Measurements from ENCODE around the gene APBB1IP. TPM values are rescaled to one million over a fixed set of nuclear protein-coding genes. Genes with fewer than 3 reads are reported as not detected.

Gene APBB1IP
- total and polyA plus RNA-seq, 2 donors (not counting 3 experiments of a cell fraction or from before 2014, with no cell fraction given) = not detected

DNA sequence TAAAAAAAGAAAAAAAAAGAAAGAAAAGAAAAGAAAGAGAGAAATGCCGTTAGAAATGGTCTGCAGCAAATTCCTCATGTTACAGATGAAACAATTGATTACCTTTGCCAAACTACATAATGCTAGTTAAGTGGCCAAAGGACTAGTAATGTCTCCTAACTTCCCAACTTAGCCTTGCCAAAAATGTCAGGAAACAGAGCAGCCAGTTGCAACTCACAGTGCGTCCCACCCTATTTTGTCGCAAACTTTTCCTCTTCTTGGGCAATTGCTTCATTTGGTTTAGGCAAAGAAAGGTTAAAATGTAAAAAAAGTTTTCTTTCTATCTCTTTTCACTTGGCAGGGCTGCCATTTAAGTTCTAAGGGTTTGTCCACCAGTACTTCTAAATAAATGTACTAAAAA lies 53.1 kb downstream of the APBB1IP start:
- Histone ChIP-seq H3K4me1 (ENCODE audit: control insufficient read depth, extremely low read depth, insufficient read depth, low read length) (no peaks in the 10 kb centered on the region), H3K36me3 (ENCODE audit: control insufficient read depth in 2 of 2, extremely low read depth in 1 of 2, insufficient read depth in 2 of 2, low read length in 2 of 2) (no peaks in the 10 kb centered on the region), H3K4me2 (ENCODE audit: insufficient read depth, low read length) (no peak overlapping the region), H2AFZ (ENCODE audit: low read depth, low read length) (no peak overlapping the region), H3K9ac (replicated peaks; ENCODE audit: extremely low read depth, insufficient read depth, low read length) (no peak overlapping the region), H4K20me1 (replicated peaks; ENCODE audit: control insufficient read depth, extremely low read depth, insufficient read depth, low read length) (no peaks in the 10 kb centered on the region), H3K9me3 (replicated peaks; ENCODE audit: control insufficient read depth, insufficient read depth, low read length) (no peaks in the 10 kb centered on the region), H3K27me3 (ENCODE audit: control insufficient read depth in 2 of 2, insufficient read depth in 2 of 2, low read length in 2 of 2) (no peaks in the 10 kb centered on the region), H3K9me1 (replicated peaks; ENCODE audit: control insufficient read depth, extremely low read depth, insufficient read depth, low read length) (no peaks in the 10 kb centered on the region), H3K27ac (ENCODE audit: insufficient read depth, low read depth, low read length) (no peak overlapping the region), H3K79me2 (ENCODE audit: control insufficient read depth, insufficient read depth, low read length) (no peaks in the 10 kb centered on the region), H3K4me3 (replicated peaks in 1 of 3; ENCODE audit: insufficient read depth in 1 of 3, low read depth in 1 of 3, low read length in 3 of 3) (no peak overlapping the region)
- BruUV-seq (replicated peaks) = no TSS peak
- TF ChIP-seq POLR2AphosphoS5 (IDR thresholded peaks at IDR 0.05; ENCODE audit: insufficient read depth, low read depth, low read length) = no peak
- TF ChIP-seq GATA2 (IDR thresholded peaks at IDR 0.05; ENCODE audit: insufficient read depth, insufficient read length, low read depth, low read length) = no peak
- TF ChIP-seq, protein P1, sequence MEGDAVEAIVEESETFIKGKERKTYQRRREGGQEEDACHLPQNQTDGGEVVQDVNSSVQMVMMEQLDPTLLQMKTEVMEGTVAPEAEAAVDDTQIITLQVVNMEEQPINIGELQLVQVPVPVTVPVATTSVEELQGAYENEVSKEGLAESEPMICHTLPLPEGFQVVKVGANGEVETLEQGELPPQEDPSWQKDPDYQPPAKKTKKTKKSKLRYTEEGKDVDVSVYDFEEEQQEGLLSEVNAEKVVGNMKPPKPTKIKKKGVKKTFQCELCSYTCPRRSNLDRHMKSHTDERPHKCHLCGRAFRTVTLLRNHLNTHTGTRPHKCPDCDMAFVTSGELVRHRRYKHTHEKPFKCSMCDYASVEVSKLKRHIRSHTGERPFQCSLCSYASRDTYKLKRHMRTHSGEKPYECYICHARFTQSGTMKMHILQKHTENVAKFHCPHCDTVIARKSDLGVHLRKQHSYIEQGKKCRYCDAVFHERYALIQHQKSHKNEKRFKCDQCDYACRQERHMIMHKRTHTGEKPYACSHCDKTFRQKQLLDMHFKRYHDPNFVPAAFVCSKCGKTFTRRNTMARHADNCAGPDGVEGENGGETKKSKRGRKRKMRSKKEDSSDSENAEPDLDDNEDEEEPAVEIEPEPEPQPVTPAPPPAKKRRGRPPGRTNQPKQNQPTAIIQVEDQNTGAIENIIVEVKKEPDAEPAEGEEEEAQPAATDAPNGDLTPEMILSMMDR (IDR thresholded peaks at IDR 0.05; ENCODE audit: extremely low read depth in 1 of 2, insufficient read depth in 1 of 2, low read depth in 1 of 2, low read length in 2 of 2) = no peak
- TF ChIP-seq FOS (IDR thresholded peaks at IDR 0.05; ENCODE audit: borderline replicate concordance, insufficient read depth, low read length) = no peak
- TF ChIP-seq JUN (IDR thresholded peaks at IDR 0.05; ENCODE audit: borderline replicate concordance, insufficient read depth, insufficient read length, low read depth) = no peak
- TF ChIP-seq MYC (IDR thresholded peaks at IDR 0.05; ENCODE audit: low read depth, low read length) = no peak
- no peak for TF ChIP-seq POLR2A (IDR thresholded peaks at IDR 0.05; ENCODE audit: low read depth, low read length)
- dilution Hi-C loops (cut with MboI; ENCODE audit: extremely low pct_ligation_motif_present, low sequenced_read_pairs) (no loop called here), intact Hi-C loops (cut with micrococcal nuclease) (no loop called here)
- FAIRE-seq = no peak
- CTCF ChIA-PET = no interaction called here
- DNase-seq (ENCODE audit: low read depth, low spot score) = no peak
- POLR2A ChIA-PET = no interaction called here

DNA sequence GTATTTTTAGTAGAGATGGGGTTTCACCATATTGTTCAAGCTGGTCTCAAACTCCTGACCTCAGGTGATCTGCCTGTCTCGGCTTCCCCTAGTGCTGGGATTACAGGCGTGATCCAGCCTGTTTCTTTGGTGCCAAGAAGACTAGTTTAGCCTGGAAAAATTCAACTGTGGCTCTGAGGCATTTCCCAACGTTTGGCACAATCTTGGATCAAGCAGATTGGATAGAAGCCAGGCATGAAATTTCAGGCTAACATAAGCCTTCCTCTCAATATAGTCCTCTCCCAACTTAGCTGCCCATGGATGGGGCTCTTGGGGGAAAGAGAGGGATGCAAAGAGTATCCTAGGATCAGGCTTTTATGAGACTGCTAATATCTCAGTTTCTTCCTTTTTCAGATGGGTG lies 53.8 kb downstream of the APBB1IP start:
- no peaks in the 10 kb centered on the region for H3K79me2 ChIP-seq (ENCODE audit: control insufficient read depth, insufficient read depth, low read length)
- DNase-seq (ENCODE audit: low read depth, low spot score) = no peak
- no peaks in the 10 kb centered on the region for H3K9me1 ChIP-seq (replicated peaks; ENCODE audit: control insufficient read depth, extremely low read depth, insufficient read depth, low read length)
- no peak overlapping the region for H3K4me2 ChIP-seq (ENCODE audit: insufficient read depth, low read length)
- FAIRE-seq = no peak
- POLR2A ChIA-PET = no interaction called here
- intact Hi-C loops (cut with micrococcal nuclease) = no loop called here
- no peaks in the 10 kb centered on the region for H4K20me1 ChIP-seq (replicated peaks; ENCODE audit: control insufficient read depth, extremely low read depth, insufficient read depth, low read length)
- no peaks in the 10 kb centered on the region for H3K27me3 ChIP-seq (ENCODE audit: control insufficient read depth in 2 of 2, insufficient read depth in 2 of 2, low read length in 2 of 2)
- no peak overlapping the region for H3K9ac ChIP-seq (replicated peaks; ENCODE audit: extremely low read depth, insufficient read depth, low read length)
- no TSS peak for BruUV-seq (replicated peaks)
- H3K4me1 ChIP-seq (ENCODE audit: control insufficient read depth, extremely low read depth, insufficient read depth, low read length) = no peaks in the 10 kb centered on the region
- H3K4me3 ChIP-seq (replicated peaks in 1 of 3; ENCODE audit: insufficient read depth in 1 of 3, low read depth in 1 of 3, low read length in 3 of 3) = no peak overlapping the region
- H2AFZ ChIP-seq (ENCODE audit: low read depth, low read length) = no peak overlapping the region
- TF ChIP-seq GATA2 (IDR thresholded peaks at IDR 0.05; ENCODE audit: insufficient read depth, insufficient read length, low read depth, low read length) = no peak
- TF ChIP-seq FOS (IDR thresholded peaks at IDR 0.05; ENCODE audit: borderline replicate concordance, insufficient read depth, low read length) = no peak
- TF ChIP-seq, protein P2, sequence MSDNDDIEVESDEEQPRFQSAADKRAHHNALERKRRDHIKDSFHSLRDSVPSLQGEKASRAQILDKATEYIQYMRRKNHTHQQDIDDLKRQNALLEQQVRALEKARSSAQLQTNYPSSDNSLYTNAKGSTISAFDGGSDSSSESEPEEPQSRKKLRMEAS (IDR thresholded peaks at IDR 0.05; ENCODE audit: insufficient read depth, insufficient read length) = no peak
- TF ChIP-seq POLR2A (IDR thresholded peaks at IDR 0.05; ENCODE audit: low read depth, low read length) = no peak
- TF ChIP-seq, protein P1 (IDR thresholded peaks at IDR 0.05; ENCODE audit: extremely low read depth in 1 of 2, insufficient read depth in 1 of 2, low read depth in 1 of 2, low read length in 2 of 2) = no peak
- TF ChIP-seq MYC (IDR thresholded peaks at IDR 0.05; ENCODE audit: low read depth, low read length) = no peak
- TF ChIP-seq POLR2AphosphoS5 (IDR thresholded peaks at IDR 0.05; ENCODE audit: insufficient read depth, low read depth, low read length) = no peak
- no peak for TF ChIP-seq EZH2 (IDR thresholded peaks at IDR 0.05; ENCODE audit: borderline replicate concordance, low read depth, low read length, severe bottlenecking)
- no peak for TF ChIP-seq JUN (IDR thresholded peaks at IDR 0.05; ENCODE audit: borderline replicate concordance, insufficient read depth, insufficient read length, low read depth)
- dilution Hi-C loops (cut with MboI; ENCODE audit: extremely low pct_ligation_motif_present, low sequenced_read_pairs) = no loop called here
- no peak overlapping the region for H3K27ac ChIP-seq (ENCODE audit: insufficient read depth, low read depth, low read length)
- CTCF ChIA-PET = no interaction called here
- H3K9me3 ChIP-seq (replicated peaks; ENCODE audit: control insufficient read depth, insufficient read depth, low read length) = no peaks in the 10 kb centered on the region
- H3K36me3 ChIP-seq (ENCODE audit: control insufficient read depth in 2 of 2, extremely low read depth in 1 of 2, insufficient read depth in 2 of 2, low read length in 2 of 2) = no peaks in the 10 kb centered on the region
